Liver (tissue), 9 donors: ENCODE results near the gene SNAI3. TPM values are rescaled to one million over a fixed set of nuclear protein-coding genes. Genes with fewer than 3 reads are reported as not detected.

Source experiments
- DNase-seq: peaks from one replicate; pipeline ENCODE4 v3.0.0-alpha.2; 2017; ENCODE audit warnings: low spot score
- H3K27ac ChIP-seq, 2 donors: one replicate each; pipeline ENCODE4 v1.7.0; 2013; ENCODE audit warnings: inconsistent platforms in 2 of 2, low read length in 2 of 2, control low read depth in 1 of 2, low read depth in 1 of 2, mild to moderate bottlenecking in 1 of 2
- H3K27me3 ChIP-seq, 4 donors: one replicate each; pipeline versions ENCODE4 v1.6.1 to v1.7.0; 2013; ENCODE audit warnings: low read length in 3 of 4, inconsistent platforms in 1 of 4, mild to moderate bottlenecking in 1 of 4, moderate library complexity in 1 of 4; ENCODE audit not compliant: control insufficient read depth in 4 of 4, insufficient read depth in 4 of 4
- H3K36me3 ChIP-seq, 4 donors: one replicate each; pipeline versions ENCODE4 v1.6.1 to v1.7.0; 2013; ENCODE audit warnings: low read length in 3 of 4, mild to moderate bottlenecking in 3 of 4, low read depth in 1 of 4, moderate library complexity in 1 of 4; ENCODE audit not compliant: control insufficient read depth in 4 of 4, insufficient read depth in 3 of 4
- H3K4me1 ChIP-seq, 4 donors: one replicate each; pipeline versions ENCODE4 v1.6.1 to v1.7.0; 2013; ENCODE audit warnings: low read length in 3 of 4, mild to moderate bottlenecking in 3 of 4, moderate library complexity in 1 of 4; ENCODE audit not compliant: control insufficient read depth in 4 of 4, insufficient read depth in 4 of 4
- H3K4me3 ChIP-seq, 3 donors: one replicate each; pipeline versions ENCODE4 v1.6.1 to v1.7.0; 2013; ENCODE audit warnings: low read length in 3 of 3, control low read depth in 1 of 3, low read depth in 1 of 3, mild to moderate bottlenecking in 1 of 3
- H3K9ac ChIP-seq, 2 donors: one replicate each; pipeline ENCODE4 v1.7.0; 2013; ENCODE audit warnings: low read length in 2 of 2, mild to moderate bottlenecking in 2 of 2, moderate library complexity in 2 of 2, control low read depth in 1 of 2, low read depth in 1 of 2
- H3K9me3 ChIP-seq, 4 donors: one replicate each; pipeline versions ENCODE4 v1.6.1 to v1.7.0; 2013; ENCODE audit warnings: low read length in 3 of 4; ENCODE audit not compliant: control insufficient read depth in 4 of 4
- GABPA ChIP-seq, 2 donors: IDR thresholded peaks in 1 of 2; conservative IDR thresholded peaks in 1 of 2; 2 replicates each; pipeline ENCODE4 v1.6.1; 2016; ENCODE audit warnings: antibody characterized with exemption in 2 of 2, mild to moderate bottlenecking in 1 of 2, moderate library complexity in 1 of 2
- HNF4A ChIP-seq, 2 donors: conservative IDR thresholded peaks; 2 replicates each; pipeline ENCODE4 v1.6.1; 2016; ENCODE audit warnings: antibody characterized with exemption in 2 of 2, mild to moderate bottlenecking in 2 of 2
- HNF4G ChIP-seq: IDR thresholded peaks from 2 replicates; pipeline ENCODE4 v1.6.1; 2016; ENCODE audit warnings: antibody characterized with exemption
- RAD21 ChIP-seq, 2 donors: IDR thresholded peaks; 2 replicates each; pipeline ENCODE4 v1.6.1; 2016; ENCODE audit warnings: antibody characterized with exemption in 2 of 2, mild to moderate bottlenecking in 2 of 2
- REST ChIP-seq: IDR thresholded peaks from 2 replicates; pipeline ENCODE4 v1.6.1; 2016; ENCODE audit warnings: antibody characterized with exemption, mild to moderate bottlenecking
- TAF1 ChIP-seq: conservative IDR thresholded peaks from 2 replicates; pipeline ENCODE4 v1.6.1; 2016; ENCODE audit warnings: antibody characterized with exemption, mild to moderate bottlenecking
- YY1 ChIP-seq: IDR thresholded peaks from 2 replicates; pipeline ENCODE4 v1.6.1; 2016; ENCODE audit warnings: antibody characterized with exemption, mild to moderate bottlenecking
- ZBTB33 ChIP-seq: IDR thresholded peaks from 2 replicates; pipeline ENCODE4 v1.6.1; 2016; ENCODE audit warnings: antibody characterized with exemption
- WGBS: extraction: QIAGEN DNeasy Blood & Tissue Kit; methylation state at CpG from one replicate; pipeline ENCODE4 v1.1.7; 2013; 5-methylcytosine and 5-hydroxymethylcytosine counted together
- polyA plus RNA-seq, 2 donors: library from polyadenylated mRNA; stranded (reverse) in 1 of 2; unstranded in 1 of 2; fragments of 200-250 nt in 1 of 2; fragments of >200 nt in 1 of 2; fragmentation: Nextera tagmentation in 1 of 2; extraction: Ambion mirVana in 1 of 2; gene quantifications; one replicate each; pipeline versions ENCODE4 v1.2.1 to v1.2.3, GENCODE V29; 2013 to 2015
- total RNA-seq, 2 donors: library from RNA; depleted of rRNA; stranded (reverse); fragments of >200 nt; gene quantifications; one replicate each; pipeline ENCODE4 v1.2.3, GENCODE V29; 2014
- TF ChIP-seq, protein P1 (sequence below): fragments of 150-350 bp; IDR thresholded peaks from 2 replicates; pipeline ENCODE4 v1.5.1; 2017; ENCODE audit warnings: improper control_type of control experiment, low read depth, low read length; ENCODE audit not compliant: missing input control
- TF ChIP-seq, protein P2 (sequence below): IDR thresholded peaks from 2 replicates; pipeline ENCODE4 v1.6.1; 2016; ENCODE audit warnings: antibody characterized with exemption
- donor health status: healthy.
- donor health status: healthy.
- donor health status: healthy.
- donor health status: healthy.
- donor health status: healthy.

The SNAI3 gene
- total and polyA plus RNA-seq, 4 donors: 0.05 to 0.48 (median 0.20) TPM

DNA sequence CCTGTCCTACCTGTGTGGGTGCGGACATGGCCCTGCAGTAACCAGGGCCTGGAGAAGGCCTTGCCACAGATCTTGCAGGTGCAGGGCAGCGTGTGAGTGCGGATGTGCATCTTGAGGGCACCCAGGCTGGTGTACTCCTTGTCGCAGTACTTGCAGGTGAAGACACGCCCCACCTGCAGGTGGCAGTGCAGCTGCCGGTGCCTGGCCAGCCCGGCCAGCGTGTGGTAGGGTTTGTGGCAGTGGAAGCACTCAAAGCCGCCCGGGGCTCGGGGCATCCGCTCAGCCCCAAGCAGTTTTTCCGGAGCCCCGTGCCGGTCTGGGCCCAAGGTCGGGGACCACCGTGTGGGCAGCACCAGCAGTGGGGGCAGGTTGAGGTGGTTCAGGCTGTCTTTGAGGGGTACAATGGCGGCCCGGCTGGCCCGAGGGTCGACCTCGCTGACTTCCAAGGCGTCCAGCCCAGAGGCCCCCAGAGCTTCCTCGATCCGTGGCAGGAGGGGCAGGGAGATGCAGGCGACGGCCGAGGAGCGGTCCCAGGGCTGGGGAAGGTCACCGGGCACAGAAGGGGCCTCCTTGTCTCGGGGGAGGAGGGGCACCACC is 5.1 kb downstream of the SNAI3 start:
- H3K27ac ChIP-seq: no peak overlapping the region
- TF ChIP-seq TAF1: no peak
- TF ChIP-seq YY1: no peak
- TF ChIP-seq ZBTB33: no peak
- TF ChIP-seq, protein P1, sequence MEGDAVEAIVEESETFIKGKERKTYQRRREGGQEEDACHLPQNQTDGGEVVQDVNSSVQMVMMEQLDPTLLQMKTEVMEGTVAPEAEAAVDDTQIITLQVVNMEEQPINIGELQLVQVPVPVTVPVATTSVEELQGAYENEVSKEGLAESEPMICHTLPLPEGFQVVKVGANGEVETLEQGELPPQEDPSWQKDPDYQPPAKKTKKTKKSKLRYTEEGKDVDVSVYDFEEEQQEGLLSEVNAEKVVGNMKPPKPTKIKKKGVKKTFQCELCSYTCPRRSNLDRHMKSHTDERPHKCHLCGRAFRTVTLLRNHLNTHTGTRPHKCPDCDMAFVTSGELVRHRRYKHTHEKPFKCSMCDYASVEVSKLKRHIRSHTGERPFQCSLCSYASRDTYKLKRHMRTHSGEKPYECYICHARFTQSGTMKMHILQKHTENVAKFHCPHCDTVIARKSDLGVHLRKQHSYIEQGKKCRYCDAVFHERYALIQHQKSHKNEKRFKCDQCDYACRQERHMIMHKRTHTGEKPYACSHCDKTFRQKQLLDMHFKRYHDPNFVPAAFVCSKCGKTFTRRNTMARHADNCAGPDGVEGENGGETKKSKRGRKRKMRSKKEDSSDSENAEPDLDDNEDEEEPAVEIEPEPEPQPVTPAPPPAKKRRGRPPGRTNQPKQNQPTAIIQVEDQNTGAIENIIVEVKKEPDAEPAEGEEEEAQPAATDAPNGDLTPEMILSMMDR: peak; percentile 38
- no peak for TF ChIP-seq GABPA (IDR thresholded peaks at IDR 0.05 in 1 of 2, conservative IDR thresholded peaks at IDR 0.05 in 1 of 2)
- TF ChIP-seq HNF4G: no peak
- TF ChIP-seq RAD21 (IDR thresholded peaks at IDR 0.05): peak in 1 of 2 donors; percentile 69
- no peak for TF ChIP-seq REST
- TF ChIP-seq, protein P2, sequence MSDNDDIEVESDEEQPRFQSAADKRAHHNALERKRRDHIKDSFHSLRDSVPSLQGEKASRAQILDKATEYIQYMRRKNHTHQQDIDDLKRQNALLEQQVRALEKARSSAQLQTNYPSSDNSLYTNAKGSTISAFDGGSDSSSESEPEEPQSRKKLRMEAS: no peak
- H3K4me1 ChIP-seq: peaks cover 7 to 21% (median 9%) of the 10 kb centered on the region in 4 donors
- no peak overlapping the region for H3K4me3 ChIP-seq
- H3K9me3 ChIP-seq: no peaks in the 10 kb centered on the region
- no peaks in the 10 kb centered on the region for H3K36me3 ChIP-seq
- no peak overlapping the region for H3K9ac ChIP-seq
- H3K27me3 ChIP-seq: no peaks in the 10 kb centered on the region
- no peak for DNase-seq
- WGBS: 59% methylated on average over 31 of the region's 31 CpGs

GRCh38 chr16:88680554-88681083 is 5.7 kb downstream of the SNAI3 start:
- Histone ChIP-seq H3K4me3 (no peak overlapping the region), H3K36me3 (no peaks in the 10 kb centered on the region)
- TF ChIP-seq ZBTB33 (no peak), HNF4A (conservative IDR thresholded peaks at IDR 0.05) (peak; percentile 26 to 51), HNF4G (no peak)

More at GRCh38 chr16:88680554-88681083, 5.7 kb downstream of the SNAI3 start:
- H3K27ac ChIP-seq: no peak overlapping the region
- H3K9me3 ChIP-seq: no peaks in the 10 kb centered on the region
- peaks cover 3 to 15% (median 4%) of the 10 kb centered on the region in 4 donors for H3K4me1 ChIP-seq
- H3K27me3 ChIP-seq: no peaks in the 10 kb centered on the region
- WGBS: 90% methylated on average over 5 of the region's 5 CpGs
- H3K9ac ChIP-seq: no peak overlapping the region
- no peak for DNase-seq
